ENCODE results near the gene SLCO1C1.
"Not testable (repeated sequence)": the region's sequence is repeated elsewhere in the genome, so short reads cannot be mapped to it uniquely, and the experiment has no call there.

Gene SLCO1C1

DNA sequence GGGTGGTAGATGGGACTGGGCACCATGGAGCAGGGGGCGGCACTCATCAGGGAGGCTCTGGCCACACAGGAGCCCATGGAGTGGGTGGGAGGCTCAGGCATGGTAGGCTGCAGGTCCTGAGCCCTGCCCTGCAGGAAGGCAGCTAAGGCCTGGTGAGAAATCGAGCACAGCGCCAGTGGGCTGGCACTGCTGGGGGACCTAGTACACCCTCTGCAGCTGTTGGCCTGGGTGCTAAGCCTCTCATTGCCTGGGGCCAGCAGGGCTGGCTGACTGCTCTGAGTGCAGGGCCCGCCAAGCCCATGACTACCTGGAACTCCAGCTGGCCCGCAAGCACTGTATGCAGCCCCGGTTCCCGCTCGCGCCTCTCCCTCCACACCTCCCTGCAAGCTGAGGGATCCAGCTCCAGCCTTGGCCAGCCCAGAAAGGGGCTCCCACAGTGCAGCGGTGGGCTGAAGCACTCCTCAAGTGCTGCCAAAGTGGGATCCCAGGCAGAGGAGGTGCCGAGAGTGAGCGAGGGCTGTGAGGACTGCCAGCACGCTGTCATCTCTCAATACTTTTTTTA is 88.7 kb downstream of the SLCO1C1 start:
- in situ Hi-C loops (cut with HindIII; ENCODE audit: low sequenced_read_pairs): not testable (repeated sequence)

DNA sequence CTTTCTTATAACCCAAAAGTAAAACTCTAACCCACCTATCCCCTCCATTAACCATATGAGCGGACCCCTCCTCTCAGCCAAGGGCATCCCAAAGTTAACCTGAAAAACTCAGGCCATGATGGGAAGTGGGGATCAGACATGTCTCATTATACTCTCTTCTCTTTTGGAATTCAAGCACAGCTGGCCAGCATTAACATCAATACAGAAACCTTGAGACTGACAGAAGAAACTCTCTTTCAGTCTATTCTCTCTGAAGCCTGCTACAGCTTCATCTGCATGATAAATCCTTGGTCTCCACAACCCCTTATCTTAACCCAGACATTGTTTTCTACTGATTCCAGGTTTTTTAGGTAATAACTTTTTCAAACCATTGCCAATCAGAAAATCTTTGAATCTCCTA is 97.8 kb downstream of the SLCO1C1 start:
- in situ Hi-C loops (cut with HindIII; ENCODE audit: low sequenced_read_pairs): no loop called here

DNA sequence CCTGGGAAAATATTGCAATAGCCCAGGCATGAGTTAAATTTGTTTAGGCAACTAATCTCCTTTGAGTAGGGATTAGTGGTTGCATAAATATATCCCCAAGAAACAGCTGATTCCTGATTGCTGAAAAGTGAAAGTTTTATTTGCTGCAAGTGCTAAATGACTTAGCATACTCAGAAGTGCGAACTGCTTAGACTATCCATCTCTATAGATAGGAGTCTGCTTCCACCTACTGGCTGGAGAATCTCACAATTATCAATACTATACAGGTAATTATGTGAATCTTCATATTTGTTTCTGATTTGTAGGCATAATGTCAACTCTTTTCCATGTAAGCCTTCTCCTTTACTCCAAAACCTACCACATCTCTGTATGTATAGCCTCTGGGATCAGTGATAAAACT is 103.4 kb downstream of the SLCO1C1 start:
- in situ Hi-C loops (cut with HindIII; ENCODE audit: low sequenced_read_pairs): no loop called here

DNA sequence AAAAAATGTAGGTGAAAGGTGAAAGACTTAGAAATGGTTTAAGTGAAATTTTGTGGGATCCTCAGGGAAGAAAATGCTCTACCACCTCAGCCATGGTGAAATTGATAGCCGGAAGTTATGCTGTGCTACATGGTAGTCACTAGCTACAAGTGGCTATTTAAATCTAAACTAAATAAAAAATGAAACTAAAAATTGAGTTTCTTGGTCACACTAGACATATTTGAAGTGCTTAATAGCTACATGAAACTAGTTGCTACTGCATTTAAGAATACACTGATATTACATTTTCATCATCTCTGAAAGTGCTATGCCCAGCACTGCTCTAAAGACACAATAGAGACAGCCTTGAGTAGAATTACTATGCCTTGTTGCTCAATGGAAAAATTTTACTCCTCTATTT is 105.0 kb downstream of the SLCO1C1 start:
- in situ Hi-C loops (cut with HindIII; ENCODE audit: low sequenced_read_pairs): no loop called here

DNA sequence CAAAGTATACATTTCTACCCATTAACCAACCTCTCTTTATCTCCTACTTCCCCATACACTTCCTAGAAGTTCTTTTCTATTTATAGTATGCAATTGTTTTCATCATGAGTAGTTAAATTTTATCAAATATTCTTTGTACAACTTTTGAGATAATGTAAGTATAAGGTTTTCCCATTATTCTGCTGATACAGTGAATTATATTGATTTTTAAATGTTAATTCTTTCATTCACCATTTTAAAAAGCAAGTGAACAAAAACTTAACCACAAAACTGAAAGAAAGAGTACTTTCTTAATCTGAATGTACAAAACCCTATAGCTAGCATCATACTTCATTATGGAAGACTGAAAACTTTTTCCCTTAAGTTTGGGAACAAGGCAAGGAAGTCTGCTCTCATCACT is 105.9 kb downstream of the SLCO1C1 start:
- in situ Hi-C loops (cut with HindIII; ENCODE audit: low sequenced_read_pairs): no loop called here
